SU-DHL-6 (cell line): ENCODE measurements around the gene RUVBL2.

ENCODE experiments used
- CTCF ChIP-seq: fragments of 200-600 bp; sonication (generic); IDR thresholded peaks from one replicate; pipeline ENCODE4 v1.5.1; 2017; ENCODE audit warnings: antibody characterized with exemption, mild to moderate bottlenecking, low read length, moderate library complexity; ENCODE audit not compliant: insufficient read depth, poor library complexity, severe bottlenecking
- EZH2phosphoT487 ChIP-seq: fragments of 200-600 bp; sonication (generic), shearing (Covaris generic); conservative IDR thresholded peaks from 2 replicates; pipeline ENCODE4 v1.6.1; 2018; ENCODE audit warnings: mild to moderate bottlenecking, antibody characterized with exemption, low read length, moderate library complexity, mixed read lengths

- TF ChIP-seq CTCF: no peak
- no peak for TF ChIP-seq EZH2phosphoT487
Observed at GRCh38 chr19:48950830-48951519, 42.7 kb upstream of the RUVBL2 start.
